Lower leg skin (tissue), 3 donors: ENCODE data around the gene UST.

Experiments
- CTCF ChIP-seq, 3 donors: fragments of 450-650 bp; IDR thresholded peaks; one replicate each; pipeline ENCODE4 v1.5.1; 2016; ENCODE audit warnings: antibody characterized with exemption in 3 of 3, mild to moderate bottlenecking in 3 of 3, moderate library complexity in 2 of 3
- POLR2A ChIP-seq, 2 donors: fragments of 450-650 bp; IDR thresholded peaks; one replicate each; pipeline ENCODE4 v1.6.1; 2016 to 2017; ENCODE audit warnings: antibody characterized with exemption in 2 of 2, mild to moderate bottlenecking in 1 of 2, moderate library complexity in 1 of 2

DNA sequence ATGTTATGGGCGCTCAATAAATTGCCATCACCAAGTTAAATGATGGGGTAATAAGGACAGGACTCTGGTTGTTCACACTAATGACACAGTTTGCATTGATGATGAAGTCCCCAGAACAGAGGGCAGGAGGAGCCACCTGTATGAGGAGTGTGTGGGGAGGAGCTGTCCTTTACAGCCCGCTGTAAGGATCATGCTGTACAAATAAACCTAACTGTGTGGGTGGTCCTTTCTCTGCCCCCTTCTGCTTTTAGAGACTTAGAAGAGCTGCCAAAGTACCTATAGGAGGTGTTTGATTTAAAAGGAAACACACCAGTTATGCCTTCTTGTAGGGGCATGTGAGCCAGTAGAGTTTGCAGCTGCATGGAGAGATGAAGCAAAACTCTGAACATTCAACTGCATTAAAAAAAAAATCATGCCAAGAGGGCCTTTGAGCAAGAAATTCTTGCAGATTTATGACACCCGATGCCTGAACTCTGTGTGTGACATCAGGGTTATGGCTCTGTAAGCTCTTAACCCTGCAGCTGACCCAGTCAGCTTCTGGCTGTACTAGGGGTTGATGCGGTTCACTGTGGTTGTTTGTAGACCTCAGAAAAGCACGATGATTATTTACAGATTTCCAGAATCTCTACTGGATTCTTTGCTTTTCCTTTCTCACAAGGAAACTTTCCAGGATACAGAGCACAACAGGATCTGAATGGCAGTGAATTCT is 67.4 kb downstream of the UST start:
- TF ChIP-seq POLR2A (IDR thresholded peaks at IDR 0.05) (no peak), CTCF (IDR thresholded peaks at IDR 0.05) (no peak)
